ENCODE results near the gene EMILIN1. TPM values are rescaled to one million over a fixed set of nuclear protein-coding genes. Genes with fewer than 3 reads are reported as not detected.

Gene EMILIN1
- total RNA-seq, 1 donor = 81.3 TPM

DNA sequence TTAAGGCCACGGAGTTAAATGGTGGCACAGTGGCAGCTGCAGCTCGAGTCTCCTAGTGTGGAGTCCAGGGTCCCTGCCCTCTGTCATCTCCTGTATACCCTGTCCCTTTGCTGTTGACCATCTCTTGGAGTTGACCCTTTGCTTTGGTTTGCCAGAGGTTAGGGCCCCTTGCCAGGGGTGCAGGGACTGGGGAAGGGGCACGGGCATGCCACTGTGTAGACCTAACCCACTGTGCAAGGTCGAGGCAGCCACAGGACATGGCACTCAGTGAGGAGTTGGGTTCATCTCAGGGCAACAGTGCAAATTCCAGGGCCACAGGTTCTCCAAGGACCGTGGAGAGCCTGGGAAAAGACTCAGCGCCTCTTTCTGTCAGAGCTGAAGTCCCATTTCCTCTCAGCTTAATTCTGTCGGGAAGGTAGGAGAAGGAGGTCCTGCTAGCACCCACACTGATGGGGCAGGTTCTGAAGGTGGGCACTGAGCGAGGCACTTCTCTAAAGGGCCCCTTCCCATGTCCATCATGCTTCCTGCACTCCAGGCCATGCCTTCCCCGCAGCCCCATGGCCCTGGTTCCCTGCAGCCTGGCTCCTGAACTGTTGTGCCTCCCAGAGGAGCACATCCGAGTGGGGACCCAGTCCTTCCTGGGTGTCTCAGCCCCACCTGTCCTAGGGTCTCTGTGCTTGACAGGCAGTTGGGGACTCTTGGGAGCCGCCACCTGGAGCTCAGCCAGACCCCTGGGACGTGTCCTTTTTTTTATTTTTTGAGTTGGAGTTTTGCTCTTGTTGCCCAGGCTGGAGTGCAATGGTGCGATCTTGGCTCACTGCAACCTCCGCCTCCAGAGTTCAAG is 10.9 kb downstream of the EMILIN1 start:
- TF ChIP-seq, protein P1, sequence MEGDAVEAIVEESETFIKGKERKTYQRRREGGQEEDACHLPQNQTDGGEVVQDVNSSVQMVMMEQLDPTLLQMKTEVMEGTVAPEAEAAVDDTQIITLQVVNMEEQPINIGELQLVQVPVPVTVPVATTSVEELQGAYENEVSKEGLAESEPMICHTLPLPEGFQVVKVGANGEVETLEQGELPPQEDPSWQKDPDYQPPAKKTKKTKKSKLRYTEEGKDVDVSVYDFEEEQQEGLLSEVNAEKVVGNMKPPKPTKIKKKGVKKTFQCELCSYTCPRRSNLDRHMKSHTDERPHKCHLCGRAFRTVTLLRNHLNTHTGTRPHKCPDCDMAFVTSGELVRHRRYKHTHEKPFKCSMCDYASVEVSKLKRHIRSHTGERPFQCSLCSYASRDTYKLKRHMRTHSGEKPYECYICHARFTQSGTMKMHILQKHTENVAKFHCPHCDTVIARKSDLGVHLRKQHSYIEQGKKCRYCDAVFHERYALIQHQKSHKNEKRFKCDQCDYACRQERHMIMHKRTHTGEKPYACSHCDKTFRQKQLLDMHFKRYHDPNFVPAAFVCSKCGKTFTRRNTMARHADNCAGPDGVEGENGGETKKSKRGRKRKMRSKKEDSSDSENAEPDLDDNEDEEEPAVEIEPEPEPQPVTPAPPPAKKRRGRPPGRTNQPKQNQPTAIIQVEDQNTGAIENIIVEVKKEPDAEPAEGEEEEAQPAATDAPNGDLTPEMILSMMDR (IDR thresholded peaks at IDR 0.05; ENCODE audit: insufficient read depth, low read length) = no peak
- no peak for DNase-seq (ENCODE audit: low read depth)
- H3K4me3 ChIP-seq (ENCODE audit: low read depth, low read length) = no peak overlapping the region

DNA sequence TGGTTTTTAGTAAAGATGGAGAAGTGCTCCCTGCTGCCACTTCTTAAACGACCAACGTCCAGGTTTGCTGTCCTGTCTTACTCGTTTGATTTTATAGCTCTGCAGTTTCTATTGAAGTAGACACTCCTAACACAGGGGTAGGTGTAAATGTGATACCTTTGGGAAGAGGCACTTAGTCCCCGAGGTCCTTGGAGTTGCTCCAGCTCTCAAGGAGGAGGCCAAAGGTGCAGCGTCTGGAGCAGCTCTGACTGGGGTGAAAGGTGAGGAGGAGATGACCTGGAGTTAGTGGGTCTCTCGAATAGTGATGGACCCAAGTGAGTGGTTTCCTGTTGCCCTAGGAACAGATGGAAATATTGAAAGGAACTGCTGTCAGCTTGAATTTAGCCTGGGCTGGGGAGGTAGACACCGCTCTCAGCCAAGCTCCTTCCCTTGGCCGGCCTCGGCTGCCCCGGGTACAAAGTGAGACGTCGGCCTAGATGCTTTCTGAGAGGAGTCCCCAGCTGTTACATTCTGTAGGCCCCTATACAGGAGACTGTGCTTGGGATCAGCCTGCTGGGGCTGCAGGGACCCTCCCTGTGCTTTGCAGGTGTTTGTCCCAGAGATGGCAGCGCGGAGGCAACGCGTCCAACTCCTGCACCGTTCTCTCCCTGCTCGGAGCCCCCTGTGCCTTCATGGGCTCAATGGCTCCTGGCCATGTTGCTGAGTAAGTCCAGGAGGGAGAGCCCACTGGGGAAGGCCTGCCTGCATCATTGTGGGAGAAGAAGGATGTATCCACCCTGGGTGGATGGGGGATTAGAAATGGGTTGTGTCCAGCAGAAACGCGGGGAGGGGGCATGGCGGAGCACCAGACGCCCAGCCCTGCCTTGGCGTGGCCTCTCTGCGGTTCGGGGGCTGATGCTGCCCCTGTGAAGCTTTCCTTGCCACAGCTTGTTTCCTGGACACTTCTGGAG is 13.6 kb downstream of the EMILIN1 start:
- no peak overlapping the region for H3K4me3 ChIP-seq (ENCODE audit: low read depth, low read length)
- TF ChIP-seq, protein P1 (IDR thresholded peaks at IDR 0.05; ENCODE audit: insufficient read depth, low read length) = no peak
- DNase-seq (ENCODE audit: low read depth) = no peak

DNA sequence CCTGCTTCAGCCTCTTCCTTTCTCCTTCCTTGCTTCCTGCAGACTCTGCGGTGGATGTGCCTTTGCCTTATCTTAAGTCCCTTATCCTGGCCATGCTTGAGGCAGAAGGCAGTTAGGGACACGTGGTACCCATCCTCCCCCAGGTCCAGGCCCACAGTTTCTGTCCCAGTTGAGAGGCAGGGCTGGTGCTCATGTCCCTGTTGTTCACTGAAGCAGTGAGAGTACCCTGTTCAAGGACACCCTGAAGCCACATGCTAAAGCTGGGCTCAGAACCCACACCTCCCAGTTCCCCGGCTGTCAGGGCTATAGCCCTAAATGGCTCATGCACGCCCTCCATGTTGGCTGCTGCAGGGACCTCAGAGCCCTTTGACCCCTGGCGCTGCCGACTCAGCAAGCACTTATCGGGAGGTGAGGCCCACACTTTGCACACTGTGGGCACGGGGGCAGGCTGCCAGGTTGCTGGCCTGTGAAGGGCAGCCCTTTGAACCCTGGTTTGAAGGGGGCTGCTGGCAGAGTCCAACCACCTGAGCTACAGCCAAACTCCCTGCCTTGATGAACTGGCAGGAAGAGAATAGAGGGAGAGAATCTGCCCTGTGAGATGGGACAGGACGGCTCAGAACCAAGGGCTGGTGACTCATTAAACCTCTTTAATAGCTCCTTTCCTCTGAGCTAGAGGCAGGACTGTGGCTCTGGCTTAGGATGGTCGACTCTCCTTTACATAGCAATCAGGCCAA is 14.4 kb downstream of the EMILIN1 start:
- TF ChIP-seq, protein P1 (IDR thresholded peaks at IDR 0.05; ENCODE audit: insufficient read depth, low read length) = no peak
- no peak for DNase-seq (ENCODE audit: low read depth)
- H3K4me3 ChIP-seq (ENCODE audit: low read depth, low read length) = no peak overlapping the region

DNA sequence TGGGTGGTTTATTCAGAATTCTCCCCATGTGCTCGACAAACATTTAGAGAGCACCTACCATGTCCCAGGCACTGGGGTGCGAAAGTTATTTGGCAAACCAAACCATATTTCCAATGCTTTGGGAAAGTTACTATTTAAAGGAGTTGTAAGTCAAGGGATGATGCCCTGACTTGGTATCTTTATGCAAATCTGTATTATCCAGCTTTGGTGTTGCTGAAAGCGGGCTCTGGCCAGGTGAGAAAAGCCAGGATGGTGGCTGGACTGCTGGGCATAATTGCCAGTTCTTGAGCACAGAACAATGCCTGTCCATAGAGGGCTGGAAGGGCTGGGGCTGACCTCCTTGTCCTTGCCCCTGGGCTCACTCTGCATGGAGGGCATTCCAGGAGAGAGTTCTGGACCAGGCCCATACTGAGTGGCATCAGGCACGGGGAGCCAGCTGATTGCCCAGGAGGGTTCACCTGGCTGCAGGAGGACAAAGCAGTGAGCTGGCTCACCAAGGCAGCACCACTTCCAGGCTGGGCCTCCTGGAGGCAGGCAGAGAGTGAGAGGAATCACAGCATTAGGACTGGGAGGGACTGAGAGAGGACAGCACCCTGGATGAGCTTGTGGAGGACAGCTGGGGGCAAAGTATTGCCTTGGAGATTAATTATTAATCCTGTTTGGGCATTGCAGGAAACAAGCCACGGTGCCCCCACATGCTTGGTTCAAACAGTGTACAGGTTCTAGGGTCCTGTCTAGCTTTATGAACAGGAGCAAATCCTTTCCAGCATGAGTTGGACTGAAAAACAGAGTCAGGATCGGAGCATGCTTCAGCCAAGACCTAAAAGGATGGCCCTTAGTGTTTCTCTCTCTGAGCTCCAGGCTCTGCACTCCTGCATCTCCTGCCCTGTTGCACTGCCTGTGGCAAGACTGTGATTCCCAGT is 15.3 kb downstream of the EMILIN1 start:
- no peak for DNase-seq (ENCODE audit: low read depth)
- TF ChIP-seq, protein P1 (IDR thresholded peaks at IDR 0.05; ENCODE audit: insufficient read depth, low read length) = no peak

DNA sequence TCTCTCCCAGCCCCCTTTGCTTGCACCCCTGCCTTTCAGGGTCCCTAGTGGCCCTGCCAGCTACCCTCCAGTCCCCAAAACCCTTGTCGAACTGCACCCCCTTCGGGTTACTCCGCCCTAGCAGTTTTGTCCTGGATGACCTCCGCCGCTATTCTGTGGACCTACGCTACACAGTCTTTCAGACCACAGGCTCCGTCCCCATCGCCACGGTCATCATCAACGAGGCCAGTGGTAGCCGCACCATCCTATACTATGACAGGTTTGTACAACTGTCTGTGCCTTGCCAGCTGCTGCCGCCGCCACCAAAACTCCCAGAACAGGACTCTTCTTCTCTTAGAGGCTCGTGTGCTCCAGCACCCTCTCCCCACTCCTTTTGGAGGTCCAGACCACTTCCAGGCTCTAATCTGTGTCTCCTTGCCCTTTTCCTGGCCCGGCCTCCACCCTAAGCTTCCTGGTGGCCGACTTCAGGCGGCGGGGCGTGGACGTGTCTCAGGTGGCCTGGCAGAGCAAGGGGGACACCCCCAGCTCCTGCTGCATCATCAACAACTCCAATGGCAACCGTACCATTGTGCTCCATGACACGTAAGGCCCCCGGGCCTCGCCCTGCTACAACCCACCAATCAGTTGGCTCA is 16.1 kb downstream of the EMILIN1 start:
- H3K4me3 ChIP-seq (ENCODE audit: low read depth, low read length) = no peak overlapping the region
- TF ChIP-seq, protein P1 (IDR thresholded peaks at IDR 0.05; ENCODE audit: insufficient read depth, low read length) = no peak
- DNase-seq (ENCODE audit: low read depth) = no peak

More for the DNA sequence above, 15.3 kb downstream of the EMILIN1 start:
- H3K4me3 ChIP-seq (ENCODE audit: low read depth, low read length) = no peak overlapping the region

Measured in fibroblast of the aortic adventitia (primary cell).